B cell (primary cell): ENCODE measurements around the gene USP28. TPM values are rescaled to one million over a fixed set of nuclear protein-coding genes. Genes with fewer than 3 reads are reported as not detected.

ENCODE experiments used
- ATAC-seq: fragments of 200-7000 bp; cut with Tn5 transposase; one replicate; pipeline ENCODE4 v1.10.0; 2021; ENCODE audit warnings: low read depth, mild to moderate bottlenecking, moderate number of reproducible peaks, moderate library complexity
- CTCF ChIA-PET: fragments of 350-600 bp; sonication (Branson Sonifier 250); formaldehyde crosslinking; loops from one replicate; lab custom pipeline; 2021; ENCODE audit warnings: antibody characterized with exemption, inconsistent platforms; lab: Charles Lee
- POLR2A ChIA-PET: fragments of 350-600 bp; sonication (Branson Sonifier 250); formaldehyde crosslinking; loops from one replicate; lab custom pipeline; 2021; ENCODE audit warnings: antibody characterized with exemption; lab: Charles Lee
- DNase-seq: peaks from one replicate; pipeline ENCODE4 v3.0.0; 2013
- H2AFZ ChIP-seq: 2 replicates; pipeline ENCODE4 v1.6.1; 2012; ENCODE audit warnings: mild to moderate bottlenecking, low read depth, low read length; ENCODE audit not compliant: insufficient read depth, poor library complexity, severe bottlenecking
- H3K27ac ChIP-seq, 2 donors: 1 replicate in 1 of 2; 2 replicates in 1 of 2; pipeline ENCODE4 v1.5.1; 2012 to 2013; ENCODE audit warnings: low read length in 2 of 2, mild to moderate bottlenecking in 2 of 2, moderate library complexity in 1 of 2
- H3K27me3 ChIP-seq, 4 experiments: fragments of 200-600 bp in 1 of 4; sonication (generic) in 1 of 4; replicated peaks in 1 of 4; 1 replicate in 2 of 4; 2 replicates in 2 of 4; pipeline versions ENCODE4 v1.6.1 to v1.7.0; 2013 to 2016; ENCODE audit warnings: low read length in 3 of 4, mild to moderate bottlenecking in 2 of 4, mixed read lengths in 1 of 4, moderate library complexity in 1 of 4; ENCODE audit not compliant: insufficient read depth in 4 of 4, control insufficient read depth in 3 of 4; ENCODE audit errors: control extremely low read depth in 1 of 4
- H3K36me3 ChIP-seq, 2 experiments: replicated peaks in 1 of 2; 1 replicate in 1 of 2; 2 replicates in 1 of 2; pipeline versions ENCODE4 v1.6.1 to v1.7.1; 2013; ENCODE audit warnings: low read length in 1 of 2; ENCODE audit not compliant: insufficient read depth in 2 of 2, control insufficient read depth in 1 of 2; ENCODE audit errors: control extremely low read depth in 1 of 2, extremely low read depth in 1 of 2
- H3K4me1 ChIP-seq, 2 donors: fragments of 200-600 bp in 1 of 2; sonication (generic) in 1 of 2; 1 replicate in 1 of 2; 2 replicates in 1 of 2; pipeline versions ENCODE4 v1.5.1 to v1.6.1; 2013 to 2017; ENCODE audit warnings: low read length in 2 of 2; ENCODE audit not compliant: control insufficient read depth in 2 of 2, insufficient read depth in 2 of 2
- H3K4me2 ChIP-seq: replicated peaks from 2 replicates; pipeline ENCODE3; 2012; ENCODE audit warnings: mild to moderate bottlenecking, low read depth, low read length; ENCODE audit not compliant: poor library complexity, severe bottlenecking
- H3K4me3 ChIP-seq, 5 experiments: fragments of 200-600 bp in 1 of 5; sonication (generic) in 1 of 5; 1 replicate in 3 of 5; 2 replicates in 2 of 5; pipeline versions ENCODE4 v1.5.1 to v1.7.0; 2011 to 2016; ENCODE audit warnings: low read length in 4 of 5, mild to moderate bottlenecking in 4 of 5, low read depth in 2 of 5, control low read depth in 1 of 5, moderate library complexity in 1 of 5; ENCODE audit not compliant: insufficient read depth in 1 of 5; ENCODE audit errors: control extremely low read depth in 1 of 5, extremely low read depth in 1 of 5
- H3K79me2 ChIP-seq: fragments of 200-600 bp; sonication (generic); one replicate; pipeline ENCODE4 v1.6.0; 2016; ENCODE audit warnings: low read length; ENCODE audit not compliant: control insufficient read depth, insufficient read depth
- H3K9ac ChIP-seq: fragments of 200-600 bp; sonication (generic); 2 replicates; pipeline ENCODE4 v1.6.1; 2017; ENCODE audit warnings: mild to moderate bottlenecking, low read length, moderate library complexity
- H3K9me3 ChIP-seq, 3 donors: one replicate each; pipeline versions ENCODE4 v1.6.1 to v1.7.1; 2013; ENCODE audit warnings: low read length in 2 of 3; ENCODE audit not compliant: control insufficient read depth in 2 of 3, insufficient read depth in 1 of 3; ENCODE audit errors: control extremely low read depth in 1 of 3
- H4K20me1 ChIP-seq: 2 replicates; pipeline ENCODE4 v1.6.0; 2012; ENCODE audit warnings: mild to moderate bottlenecking, low read length; ENCODE audit not compliant: insufficient read depth, control insufficient read depth, poor library complexity, severe bottlenecking
- H3K27ac Mint-ChIP-seq: one replicate; pipeline ENCODE4 v1.8.0; 2021; ENCODE audit warnings: mixed read lengths
- H3K27me3 Mint-ChIP-seq: one replicate; pipeline ENCODE4 v1.8.0; 2021; ENCODE audit warnings: mixed read lengths
- H3K4me1 Mint-ChIP-seq: one replicate; pipeline ENCODE4 v1.8.0; 2021; ENCODE audit warnings: mixed read lengths
- H3K4me3 Mint-ChIP-seq: one replicate; pipeline ENCODE4 v1.8.0; 2021; ENCODE audit warnings: mixed read lengths
- H3K9me3 Mint-ChIP-seq: one replicate; pipeline ENCODE4 v1.8.0; 2022; ENCODE audit warnings: mixed read lengths; ENCODE audit not compliant: insufficient read depth
- CTCF ChIP-seq: fragments of 200-600 bp; IDR thresholded peaks from one replicate; pipeline ENCODE4 v1.8.0; 2022; ENCODE audit warnings: antibody characterized with exemption, mild to moderate bottlenecking
- EZH2 ChIP-seq: IDR thresholded peaks from 2 replicates; pipeline ENCODE4 v1.6.1; 2012; ENCODE audit warnings: borderline replicate concordance, low read depth, mild to moderate bottlenecking, moderate library complexity, low read length; ENCODE audit not compliant: insufficient read depth, poor library complexity, severe bottlenecking
- WGBS: methylation state at CpG from one replicate; pipeline ENCODE4 v1.1.5; 2013; ENCODE audit warnings: missing lambda C conversion rate; ENCODE audit not compliant: insufficient coverage; 5-methylcytosine and 5-hydroxymethylcytosine counted together
- intact Hi-C: fragments of 100-400 bp; cut with micrococcal nuclease; formaldehyde crosslinking; loops from one replicate; pipeline ENCODE4 v1.10.0; 2022
- polyA plus RNA-seq: library from polyadenylated mRNA; depleted of rRNA; stranded (reverse); fragments of >200 nt; gene quantifications from 2 replicates; pipeline ENCODE4 v1.2.3, GENCODE V29; 2012
- total RNA-seq, 2 donors: library from RNA; stranded (reverse); fragments of 120-200 nt in 1 of 2; gene quantifications; 1 replicate in 1 of 2; 2 replicates in 1 of 2; pipeline versions ENCODE4 v1.2.3 to v1.2.4, GENCODE V29; 2013 to 2022

The USP28 gene
- total and polyA plus RNA-seq, 2 donors (not counting 1 experiment from before 2014, with no cell fraction given) = 78.0 to 104 TPM

- no peaks in the 10 kb centered on the region for H3K4me1 Mint-ChIP-seq
- no peaks in the 10 kb centered on the region for H3K4me1 ChIP-seq
- no peak overlapping the region for H3K4me2 ChIP-seq
- no peaks in the 10 kb centered on the region for H4K20me1 ChIP-seq
- intact Hi-C loops = no loop called here
- 100% methylated on average over 1 of the region's 3 CpGs for WGBS
- H3K9me3 Mint-ChIP-seq = no peaks in the 10 kb centered on the region
- no peak for DNase-seq
- no peaks in the 10 kb centered on the region for H3K9me3 ChIP-seq
- POLR2A ChIA-PET = no interaction called here
- H3K27me3 Mint-ChIP-seq = no peaks in the 10 kb centered on the region
- ATAC-seq = no peak
- no peak overlapping the region for H3K4me3 Mint-ChIP-seq
- no peaks in the 10 kb centered on the region for H3K79me2 ChIP-seq
- H2AFZ ChIP-seq = no peak overlapping the region
- no peaks in the 10 kb centered on the region for H3K27me3 ChIP-seq
- CTCF ChIA-PET = interaction anchor here (1.3 kb wide), 1 partner anchor 19 kb away, joined by 3 read pairs; no protein-coding TSS in a partner anchor
- peaks cover 8 to 59% of the 10 kb centered on the region in 2 experiments for H3K36me3 ChIP-seq
- H3K27ac Mint-ChIP-seq = no peak overlapping the region
- H3K27ac ChIP-seq = no peak overlapping the region
- TF ChIP-seq EZH2 (no peak), CTCF (no peak)
- H3K4me3 ChIP-seq = no peak overlapping the region
- H3K9ac ChIP-seq = no peak overlapping the region
Measured at GRCh38 chr11:113818426-113818825, 56.9 kb downstream of the USP28 start.

- H3K4me3 Mint-ChIP-seq = no peak overlapping the region
- H2AFZ ChIP-seq = no peak overlapping the region
- H3K79me2 ChIP-seq = no peaks in the 10 kb centered on the region
- 100% methylated on average over 1 of the region's 6 CpGs for WGBS
- no peaks in the 10 kb centered on the region for H3K4me1 Mint-ChIP-seq
- DNase-seq (no peak), ATAC-seq (no peak)
- H4K20me1 ChIP-seq = no peaks in the 10 kb centered on the region
- no peaks in the 10 kb centered on the region for H3K27me3 ChIP-seq
- no peak overlapping the region for H3K27ac Mint-ChIP-seq
- H3K36me3 ChIP-seq = peaks cover 7 to 59% of the 10 kb centered on the region in 2 experiments
- ChIA-PET POLR2A (interaction anchor here (0.6 kb wide), 1 partner anchor 10 kb away, joined by 3 read pairs; no protein-coding TSS in a partner anchor), CTCF (no interaction called here)
- no peak overlapping the region for H3K27ac ChIP-seq
- no peak overlapping the region for H3K9ac ChIP-seq
- intact Hi-C loops = no loop called here
- no peaks in the 10 kb centered on the region for H3K27me3 Mint-ChIP-seq
- no peak overlapping the region for H3K4me2 ChIP-seq
- H3K4me3 ChIP-seq = no peak overlapping the region
- no peaks in the 10 kb centered on the region for H3K9me3 Mint-ChIP-seq
- TF ChIP-seq CTCF = no peak
- TF ChIP-seq EZH2 = no peak
- no peaks in the 10 kb centered on the region for H3K4me1 ChIP-seq
- no peaks in the 10 kb centered on the region for H3K9me3 ChIP-seq
Measured at GRCh38 chr11:113817626-113818025, 57.7 kb downstream of the USP28 start.
